ENCODE results near the gene DNAAF1.

DNAAF1 gene

GRCh38 chr16:84165746-84166145 is 20.6 kb downstream of the DNAAF1 start:
- no peaks in the 10 kb centered on the region for H3K9me2 ChIP-seq (replicated peaks; ENCODE audit: control insufficient read depth, low read length)
- H3K27ac ChIP-seq (ENCODE audit: low read depth, low read length) = no peak overlapping the region
- no peak overlapping the region for H3K4me2 ChIP-seq (ENCODE audit: low read length)
- peaks cover 9% of the 10 kb centered on the region for H3K27me3 ChIP-seq (ENCODE audit: control insufficient read depth, low read length)
- no peaks in the 10 kb centered on the region for H3F3A ChIP-seq (ENCODE audit: control insufficient read depth, insufficient read depth)
- no peak overlapping the region for H3K4me3 ChIP-seq (ENCODE audit: low read length)
- no peaks in the 10 kb centered on the region for H3K9me3 ChIP-seq (ENCODE audit: control insufficient read depth, insufficient read depth, low read length)
- no peak for TF ChIP-seq EZH2phosphoT487 (IDR thresholded peaks at IDR 0.05; ENCODE audit: borderline replicate concordance, low read length)
- TF ChIP-seq, protein P1, sequence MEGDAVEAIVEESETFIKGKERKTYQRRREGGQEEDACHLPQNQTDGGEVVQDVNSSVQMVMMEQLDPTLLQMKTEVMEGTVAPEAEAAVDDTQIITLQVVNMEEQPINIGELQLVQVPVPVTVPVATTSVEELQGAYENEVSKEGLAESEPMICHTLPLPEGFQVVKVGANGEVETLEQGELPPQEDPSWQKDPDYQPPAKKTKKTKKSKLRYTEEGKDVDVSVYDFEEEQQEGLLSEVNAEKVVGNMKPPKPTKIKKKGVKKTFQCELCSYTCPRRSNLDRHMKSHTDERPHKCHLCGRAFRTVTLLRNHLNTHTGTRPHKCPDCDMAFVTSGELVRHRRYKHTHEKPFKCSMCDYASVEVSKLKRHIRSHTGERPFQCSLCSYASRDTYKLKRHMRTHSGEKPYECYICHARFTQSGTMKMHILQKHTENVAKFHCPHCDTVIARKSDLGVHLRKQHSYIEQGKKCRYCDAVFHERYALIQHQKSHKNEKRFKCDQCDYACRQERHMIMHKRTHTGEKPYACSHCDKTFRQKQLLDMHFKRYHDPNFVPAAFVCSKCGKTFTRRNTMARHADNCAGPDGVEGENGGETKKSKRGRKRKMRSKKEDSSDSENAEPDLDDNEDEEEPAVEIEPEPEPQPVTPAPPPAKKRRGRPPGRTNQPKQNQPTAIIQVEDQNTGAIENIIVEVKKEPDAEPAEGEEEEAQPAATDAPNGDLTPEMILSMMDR (IDR thresholded peaks at IDR 0.05; ENCODE audit: low read depth, low read length, poor library complexity, severe bottlenecking) = no peak
- H3K4me1 ChIP-seq (ENCODE audit: control insufficient read depth, low read length) = 0 out of 2 replicates have a peak, but pooled peaks cover 2% of the 10 kb centered on the region
- no peaks in the 10 kb centered on the region for H3K79me2 ChIP-seq (ENCODE audit: control insufficient read depth, low read length)
- H3K36me3 ChIP-seq (ENCODE audit: control insufficient read depth, low read length) = no peaks in the 10 kb centered on the region
- no peaks in the 10 kb centered on the region for H4K20me1 ChIP-seq (ENCODE audit: control insufficient read depth, insufficient read depth, low read depth, low read length)

DNA sequence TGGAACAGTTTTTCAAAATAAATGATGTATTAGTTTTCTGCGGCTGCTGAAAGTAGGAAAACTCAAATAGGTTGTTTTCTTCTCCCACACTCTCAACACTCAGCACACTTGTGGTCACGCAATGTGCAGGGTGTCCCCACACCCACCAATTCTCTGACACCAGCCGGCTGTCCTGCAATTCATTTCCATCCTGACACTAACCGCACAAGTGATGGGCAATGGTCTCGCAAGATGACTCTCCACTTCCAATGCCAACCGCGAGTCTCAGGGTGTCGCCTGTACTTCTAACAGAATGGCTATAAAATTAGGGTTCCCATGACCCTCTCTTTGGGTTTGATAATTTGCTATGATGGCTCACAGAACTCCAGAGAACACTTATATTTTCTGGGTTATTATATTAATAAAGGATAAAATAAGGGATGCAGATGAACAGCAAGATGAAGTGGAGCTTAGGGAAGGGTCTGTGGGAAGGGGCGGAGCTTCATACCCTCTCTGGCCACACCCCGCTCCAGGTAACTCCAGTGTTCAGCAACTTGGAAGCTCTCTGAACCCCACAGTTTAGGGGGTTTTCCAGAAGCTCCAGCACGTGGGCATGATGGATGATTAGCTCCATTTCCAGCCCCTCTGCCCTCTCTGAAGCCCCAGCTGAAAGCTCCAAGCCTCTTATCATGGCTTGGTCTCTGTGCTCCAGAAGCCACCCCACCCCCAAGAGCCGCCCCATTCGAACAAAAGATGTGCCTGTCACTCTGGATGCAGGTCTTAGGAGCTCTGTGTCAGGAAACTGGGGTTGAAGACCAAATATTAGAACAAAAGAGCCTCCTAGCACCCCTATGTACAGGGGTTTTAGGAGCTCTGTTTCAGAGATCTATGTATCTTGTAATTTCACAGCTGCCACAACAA is 21.9 kb downstream of the DNAAF1 start:
- Histone ChIP-seq H3K27me3 (ENCODE audit: control insufficient read depth, low read length) (peaks cover under 1% of the 10 kb centered on the region; the same call in 1 of the 2 replicates), H3K9me2 (replicated peaks; ENCODE audit: control insufficient read depth, low read length) (no peaks in the 10 kb centered on the region), H3K36me3 (ENCODE audit: control insufficient read depth, low read length) (no peaks in the 10 kb centered on the region), H3F3A (ENCODE audit: control insufficient read depth, insufficient read depth) (no peaks in the 10 kb centered on the region), H3K9me3 (ENCODE audit: control insufficient read depth, insufficient read depth, low read length) (no peaks in the 10 kb centered on the region), H3K27ac (ENCODE audit: low read depth, low read length) (no peak overlapping the region), H3K4me1 (ENCODE audit: control insufficient read depth, low read length) (0 out of 2 replicates have a peak, but pooled peaks cover 2% of the 10 kb centered on the region), H3K4me2 (ENCODE audit: low read length) (no peak overlapping the region), H3K4me3 (ENCODE audit: low read length) (no peak overlapping the region), H3K79me2 (ENCODE audit: control insufficient read depth, low read length) (no peaks in the 10 kb centered on the region), H4K20me1 (ENCODE audit: control insufficient read depth, insufficient read depth, low read depth, low read length) (no peaks in the 10 kb centered on the region)
- no peak for TF ChIP-seq EZH2phosphoT487 (IDR thresholded peaks at IDR 0.05; ENCODE audit: borderline replicate concordance, low read length)
- TF ChIP-seq, protein P1 (IDR thresholded peaks at IDR 0.05; ENCODE audit: low read depth, low read length, poor library complexity, severe bottlenecking) = no peak

DNA sequence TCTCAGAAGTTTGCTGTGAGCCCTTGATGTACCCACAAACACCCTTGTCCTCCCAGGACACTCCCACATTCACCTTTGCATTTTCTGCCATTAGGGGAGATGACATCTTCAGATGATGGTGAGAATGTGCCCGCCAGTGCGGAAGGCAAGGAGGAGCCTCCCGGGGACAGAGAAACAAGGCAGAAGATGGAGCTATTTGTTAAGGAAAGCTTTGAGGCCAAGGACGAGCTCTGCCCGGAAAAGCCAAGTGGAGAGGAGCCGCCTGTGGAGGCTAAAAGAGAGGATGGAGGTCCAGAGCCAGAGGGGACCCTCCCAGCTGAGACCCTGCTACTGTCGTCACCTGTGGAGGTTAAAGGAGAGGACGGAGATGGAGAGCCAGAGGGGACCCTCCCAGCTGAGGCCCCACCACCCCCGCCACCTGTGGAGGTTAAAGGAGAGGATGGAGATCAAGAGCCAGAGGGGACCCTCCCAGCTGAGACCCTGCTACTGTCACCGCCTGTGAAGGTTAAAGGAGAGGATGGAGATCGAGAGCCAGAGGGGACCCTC is 24.7 kb downstream of the DNAAF1 start:
- Histone ChIP-seq H3K4me3 (ENCODE audit: low read length) (no peak overlapping the region), H4K20me1 (ENCODE audit: control insufficient read depth, insufficient read depth, low read depth, low read length) (no peaks in the 10 kb centered on the region), H3K79me2 (ENCODE audit: control insufficient read depth, low read length) (no peaks in the 10 kb centered on the region), H3K36me3 (ENCODE audit: control insufficient read depth, low read length) (no peaks in the 10 kb centered on the region), H3K9me3 (ENCODE audit: control insufficient read depth, insufficient read depth, low read length) (no peaks in the 10 kb centered on the region), H3K9me2 (replicated peaks; ENCODE audit: control insufficient read depth, low read length) (no peaks in the 10 kb centered on the region), H3K4me2 (ENCODE audit: low read length) (no peak overlapping the region), H3K27ac (ENCODE audit: low read depth, low read length) (no peak overlapping the region), H3K4me1 (ENCODE audit: control insufficient read depth, low read length) (0 out of 2 replicates have a peak, but pooled peaks cover 2% of the 10 kb centered on the region), H3F3A (ENCODE audit: control insufficient read depth, insufficient read depth) (no peaks in the 10 kb centered on the region), H3K27me3 (ENCODE audit: control insufficient read depth, low read length) (no peaks in the 10 kb centered on the region)
- no peak for TF ChIP-seq EZH2phosphoT487 (IDR thresholded peaks at IDR 0.05; ENCODE audit: borderline replicate concordance, low read length)

GRCh38 chr16:84174396-84174795 is 29.3 kb downstream of the DNAAF1 start:
- H3K9me2 ChIP-seq (replicated peaks; ENCODE audit: control insufficient read depth, low read length) = no peaks in the 10 kb centered on the region
- no peak overlapping the region for H3K4me3 ChIP-seq (ENCODE audit: low read length)
- H4K20me1 ChIP-seq (ENCODE audit: control insufficient read depth, insufficient read depth, low read depth, low read length) = no peaks in the 10 kb centered on the region
- peaks cover 14% of the 10 kb centered on the region; the same call in 1 of the 2 replicates for H3K36me3 ChIP-seq (ENCODE audit: control insufficient read depth, low read length)
- H3K27ac ChIP-seq (ENCODE audit: low read depth, low read length) = no peak overlapping the region
- no peaks in the 10 kb centered on the region for H3K4me1 ChIP-seq (ENCODE audit: control insufficient read depth, low read length)
- TF ChIP-seq, protein P1 (IDR thresholded peaks at IDR 0.05; ENCODE audit: low read depth, low read length, poor library complexity, severe bottlenecking) = no peak
- TF ChIP-seq EZH2phosphoT487 (IDR thresholded peaks at IDR 0.05; ENCODE audit: borderline replicate concordance, low read length) = no peak
- H3K27me3 ChIP-seq (ENCODE audit: control insufficient read depth, low read length) = no peaks in the 10 kb centered on the region
- no peaks in the 10 kb centered on the region for H3K79me2 ChIP-seq (ENCODE audit: control insufficient read depth, low read length)
- no peaks in the 10 kb centered on the region for H3K9me3 ChIP-seq (ENCODE audit: control insufficient read depth, insufficient read depth, low read length)
- H3F3A ChIP-seq (ENCODE audit: control insufficient read depth, insufficient read depth) = no peaks in the 10 kb centered on the region
- no peak overlapping the region for H3K4me2 ChIP-seq (ENCODE audit: low read length)
